ENCODE results near the gene ADCK1.

- no peak for TF ChIP-seq CTCF (IDR thresholded peaks at IDR 0.05)
- no peak for TF ChIP-seq POLR2A (IDR thresholded peaks at IDR 0.05)
Observed at GRCh38 chr14:77903221-77903620, 103.3 kb downstream of the ADCK1 start.
